Ovary (tissue), 3 donors: Measurements from ENCODE around the gene WDR7.

Experiments
- CTCF ChIP-seq, 3 donors: fragments of 450-650 bp in 2 of 3; fragments of 200-600 bp in 1 of 3; IDR thresholded peaks; one replicate each; pipeline versions ENCODE4 v1.5.1 to v1.8.0; 2016 to 2022; ENCODE audit warnings: antibody characterized with exemption in 3 of 3, mild to moderate bottlenecking in 1 of 3
- POLR2A ChIP-seq: fragments of 450-650 bp; IDR thresholded peaks from one replicate; pipeline ENCODE4 v1.6.1; 2017; ENCODE audit warnings: antibody characterized with exemption, mild to moderate bottlenecking, moderate library complexity
- donor health status: DM: no; HTN: no; CAD: no.

DNA sequence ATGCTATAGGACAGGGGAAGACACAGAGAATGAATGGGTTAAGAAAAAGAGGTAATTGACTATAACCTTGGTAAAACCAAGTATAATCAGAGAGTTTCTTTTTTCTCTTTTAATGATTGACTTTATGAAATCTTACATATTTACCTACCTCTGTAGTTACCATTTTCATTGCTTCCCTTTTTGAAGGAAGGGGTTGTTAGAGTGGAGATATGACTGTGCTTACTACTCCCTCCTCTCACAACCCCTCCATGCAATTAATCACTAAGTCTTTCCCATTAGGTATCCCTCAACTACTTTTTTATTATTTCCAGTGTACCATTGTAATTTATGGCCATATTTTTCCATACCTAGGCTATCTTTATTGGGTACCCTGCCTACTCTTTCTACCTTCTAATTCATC is 71.4 kb downstream of the WDR7 start:
- TF ChIP-seq CTCF (IDR thresholded peaks at IDR 0.05), result no peak
- no peak for TF ChIP-seq POLR2A
